Diencephalon (tissue), 1 donor: ENCODE measurements around the gene BTC. TPM values are rescaled to one million over a fixed set of nuclear protein-coding genes. Genes with fewer than 3 reads are reported as not detected.

ENCODE experiments used
- total RNA-seq: library from RNA; depleted of rRNA; stranded (reverse); fragments of >200 nt; gene quantifications from one replicate; pipeline ENCODE4 v1.2.3, GENCODE V29; 2014

Gene BTC
- total RNA-seq, result 1.8 TPM

DNA sequence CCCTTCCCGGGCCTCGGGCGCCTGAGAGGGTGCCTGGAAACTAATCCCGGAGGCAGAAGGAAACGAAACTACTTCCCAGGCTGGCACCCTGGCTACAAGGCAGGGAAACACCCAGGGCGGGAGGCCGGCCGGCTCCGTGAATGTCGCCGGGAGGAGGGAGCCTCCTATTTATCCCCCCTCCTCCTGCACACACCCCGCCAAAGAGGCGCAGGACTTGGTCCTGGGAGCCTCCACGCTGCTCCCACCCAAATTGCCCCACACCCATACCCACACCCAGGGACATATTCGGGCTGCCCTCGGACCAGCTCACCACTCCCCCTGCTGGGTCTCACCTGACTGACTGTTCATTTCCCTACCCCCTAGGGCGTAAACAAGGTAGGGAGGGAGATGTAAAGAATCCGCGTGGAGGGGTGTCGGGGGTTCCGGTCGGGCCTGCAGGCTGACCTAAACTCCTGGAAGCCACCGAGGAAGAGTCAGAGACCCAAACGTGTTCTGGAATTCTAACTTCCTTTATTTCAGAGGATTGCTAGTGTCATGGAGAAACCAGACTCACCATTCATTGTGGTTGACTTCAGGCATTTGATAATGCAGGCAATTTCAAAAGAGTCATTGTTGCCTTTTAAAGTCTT is at the start of gene BTC:
TSS of gene BTC (minus strand) at position 142 of the 629 bp plus-strand sequence. CDS start 198 bp downstream, outside the sequence.

Other genes with a start within 250 kb of the BTC start
- gene PARM1, start 138.6 kb upstream of the BTC start, total RNA-seq, result 35.3 TPM